Transverse colon (tissue), 4 donors: ENCODE results near the gene CHRNB1.

Experiments used
- CTCF ChIP-seq, 5 experiments: fragments of 200-600 bp in 3 of 5; fragments of 450-650 bp in 2 of 5; sonication (generic) in 3 of 5; IDR thresholded peaks; 1 replicate in 2 of 5; 2 replicates in 3 of 5; pipeline ENCODE4 v1.5.1; 2016 to 2017; ENCODE audit warnings: antibody characterized with exemption in 5 of 5, inconsistent platforms in 3 of 5, mild to moderate bottlenecking in 2 of 5, moderate library complexity in 1 of 5
- POLR2AphosphoS5 ChIP-seq, 3 donors: sonication (generic); formaldehyde crosslinking; IDR thresholded peaks; one replicate each; pipeline ENCODE4 v1.6.1; 2016; ENCODE audit warnings: antibody characterized with exemption in 3 of 3

- TF ChIP-seq CTCF (IDR thresholded peaks at IDR 0.05) (no peak), POLR2AphosphoS5 (IDR thresholded peaks at IDR 0.05) (no peak)
Observed at GRCh38 chr17:7421186-7421585, 23.7 kb upstream of the CHRNB1 start.
